ENCODE data around the gene DLK1. TPM values are rescaled to one million over a fixed set of nuclear protein-coding genes. Genes with fewer than 3 reads are reported as not detected.

Gene DLK1
- total RNA-seq, 1 donor from 2014 or later: not detected

DNA sequence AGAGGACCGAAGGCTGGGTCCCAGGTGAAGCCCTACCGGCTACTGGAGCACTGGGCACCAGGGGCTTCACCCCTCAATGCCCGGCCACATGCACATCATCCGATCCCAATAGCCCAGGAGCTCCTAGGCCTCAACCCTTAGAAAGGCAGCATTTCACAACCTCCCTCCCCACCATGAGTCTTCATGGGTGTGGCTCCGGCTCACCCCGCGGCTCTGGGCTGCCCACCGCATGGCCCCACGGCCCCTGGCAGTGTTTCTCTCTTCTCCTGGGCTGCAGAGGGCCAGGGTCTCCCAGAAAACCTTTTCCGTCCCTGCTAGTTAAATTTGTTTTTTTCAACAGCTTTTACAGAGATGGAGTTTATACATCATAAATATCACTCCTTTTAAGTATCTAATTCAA, 28.6 kb upstream of the DLK1 start:
- no peaks in the 10 kb centered on the region for H3K9me3 Mint-ChIP-seq
- ATAC-seq (ENCODE audit: low read depth) (no peak), DNase-seq (no peak)
- POLR2A ChIA-PET: no interaction called here
- H3K36me3 Mint-ChIP-seq (ENCODE audit: low read depth): no peaks in the 10 kb centered on the region
- CTCF ChIA-PET: no interaction called here
- no peak overlapping the region for H3K27ac Mint-ChIP-seq
- H3K4me3 Mint-ChIP-seq: no peak overlapping the region
- H3K4me1 Mint-ChIP-seq: no peaks in the 10 kb centered on the region
- TF ChIP-seq, protein P1, sequence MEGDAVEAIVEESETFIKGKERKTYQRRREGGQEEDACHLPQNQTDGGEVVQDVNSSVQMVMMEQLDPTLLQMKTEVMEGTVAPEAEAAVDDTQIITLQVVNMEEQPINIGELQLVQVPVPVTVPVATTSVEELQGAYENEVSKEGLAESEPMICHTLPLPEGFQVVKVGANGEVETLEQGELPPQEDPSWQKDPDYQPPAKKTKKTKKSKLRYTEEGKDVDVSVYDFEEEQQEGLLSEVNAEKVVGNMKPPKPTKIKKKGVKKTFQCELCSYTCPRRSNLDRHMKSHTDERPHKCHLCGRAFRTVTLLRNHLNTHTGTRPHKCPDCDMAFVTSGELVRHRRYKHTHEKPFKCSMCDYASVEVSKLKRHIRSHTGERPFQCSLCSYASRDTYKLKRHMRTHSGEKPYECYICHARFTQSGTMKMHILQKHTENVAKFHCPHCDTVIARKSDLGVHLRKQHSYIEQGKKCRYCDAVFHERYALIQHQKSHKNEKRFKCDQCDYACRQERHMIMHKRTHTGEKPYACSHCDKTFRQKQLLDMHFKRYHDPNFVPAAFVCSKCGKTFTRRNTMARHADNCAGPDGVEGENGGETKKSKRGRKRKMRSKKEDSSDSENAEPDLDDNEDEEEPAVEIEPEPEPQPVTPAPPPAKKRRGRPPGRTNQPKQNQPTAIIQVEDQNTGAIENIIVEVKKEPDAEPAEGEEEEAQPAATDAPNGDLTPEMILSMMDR (IDR thresholded peaks at IDR 0.05): no peak
- intact Hi-C loops (cut with micrococcal nuclease): no loop called here
- H3K27me3 Mint-ChIP-seq: peaks cover 2% of the 10 kb centered on the region

DNA sequence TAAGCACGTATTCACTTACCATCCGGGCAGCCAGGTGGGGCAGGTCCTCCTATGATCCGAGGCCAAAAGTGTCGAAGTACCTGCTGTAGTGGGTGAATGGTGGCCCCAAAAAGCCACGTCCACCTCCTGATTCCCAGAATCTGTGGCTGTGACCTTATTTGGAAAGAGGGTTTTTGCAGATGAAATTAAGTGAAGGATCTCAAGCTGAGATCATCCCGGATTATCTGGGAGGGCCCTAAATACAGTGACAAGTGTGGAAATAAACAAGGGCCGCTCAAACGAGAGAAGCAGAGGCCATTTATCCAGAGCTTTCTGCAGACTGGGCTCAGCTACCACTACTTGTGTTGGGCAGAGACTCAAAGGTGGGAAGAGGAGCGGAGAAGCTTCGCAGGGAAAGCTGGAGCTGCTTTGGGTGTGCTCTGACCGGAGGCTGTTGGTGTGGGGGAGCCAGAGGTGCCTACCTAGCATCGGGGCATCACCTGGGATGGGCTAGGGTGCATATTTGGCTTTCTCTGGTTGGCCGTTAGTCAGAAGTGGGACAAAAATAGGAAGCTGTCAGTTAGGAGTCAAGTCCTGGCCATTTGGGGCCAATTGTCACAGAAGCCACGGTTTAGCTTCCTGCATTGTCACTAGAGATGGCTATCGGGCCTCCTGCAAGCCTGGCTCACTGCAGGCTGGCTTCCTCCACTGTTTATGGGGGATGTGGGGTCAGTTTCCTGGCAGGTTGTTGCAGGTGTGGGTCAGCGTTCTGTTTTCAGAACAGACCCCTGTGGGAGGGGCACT, 27.8 kb upstream of the DLK1 start:
- ATAC-seq (ENCODE audit: low read depth) (no peak), DNase-seq (no peak)
- Mint-ChIP-seq H3K4me3 (no peak overlapping the region), H3K4me1 (no peaks in the 10 kb centered on the region), H3K27ac (no peak overlapping the region), H3K27me3 (peaks cover 2% of the 10 kb centered on the region), H3K36me3 (ENCODE audit: low read depth) (no peaks in the 10 kb centered on the region), H3K9me3 (no peaks in the 10 kb centered on the region)
- ChIA-PET POLR2A (no interaction called here), CTCF (no interaction called here)
- intact Hi-C loops (cut with micrococcal nuclease): no loop called here
- TF ChIP-seq, protein P1 (IDR thresholded peaks at IDR 0.05): no peak

DNA sequence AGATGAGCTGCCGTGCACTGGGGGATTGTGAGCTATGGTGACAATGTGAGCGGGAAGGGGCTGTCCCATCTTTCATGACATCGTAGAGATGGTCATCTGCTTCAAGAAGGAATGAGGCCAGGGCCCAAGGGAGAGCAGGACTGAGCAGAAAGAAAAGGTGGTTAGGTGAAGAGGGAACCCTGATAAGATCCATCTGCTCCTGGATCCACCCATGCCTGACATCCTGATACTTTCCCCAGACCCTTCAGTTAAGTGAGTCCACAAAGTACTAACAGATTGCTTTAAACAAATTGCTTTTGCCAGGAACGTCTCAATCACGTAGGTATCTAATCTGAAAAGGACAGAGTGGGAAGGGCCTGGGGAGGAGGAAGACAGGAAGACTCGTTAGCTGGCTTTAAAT, 25.4 kb upstream of the DLK1 start:
- TF ChIP-seq, protein P1 (IDR thresholded peaks at IDR 0.05): no peak
- no peak for DNase-seq
- Mint-ChIP-seq H3K4me1 (no peaks in the 10 kb centered on the region), H3K4me3 (no peak overlapping the region), H3K27me3 (peaks cover 4% of the 10 kb centered on the region), H3K36me3 (ENCODE audit: low read depth) (no peaks in the 10 kb centered on the region), H3K9me3 (no peaks in the 10 kb centered on the region), H3K27ac (no peak overlapping the region)
- POLR2A ChIA-PET: no interaction called here
- intact Hi-C loops (cut with micrococcal nuclease): no loop called here
- no peak for ATAC-seq (ENCODE audit: low read depth)
- CTCF ChIA-PET: no interaction called here

DNA sequence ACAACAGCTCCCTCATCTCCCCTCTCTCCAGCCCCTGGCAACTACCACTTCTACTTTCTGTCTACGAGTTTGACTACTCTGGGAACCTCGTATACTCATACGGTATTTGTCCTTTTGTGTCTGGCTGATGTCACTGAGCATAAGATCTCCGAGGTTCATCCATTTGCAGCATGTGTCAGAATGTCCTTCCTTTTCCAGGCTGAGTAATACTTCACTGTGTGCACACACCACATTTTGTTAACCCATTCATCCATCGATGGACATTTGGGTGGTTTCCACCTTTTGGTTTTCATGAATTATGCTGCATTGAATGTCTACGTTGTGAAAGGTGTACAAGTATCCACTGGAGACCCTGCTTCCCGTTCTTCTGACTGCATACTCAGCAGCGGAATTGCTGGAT, 24.1 kb upstream of the DLK1 start:
- ATAC-seq (ENCODE audit: low read depth) (no peak), DNase-seq (no peak)
- H3K27me3 Mint-ChIP-seq: peaks cover 4% of the 10 kb centered on the region
- no peaks in the 10 kb centered on the region for H3K36me3 Mint-ChIP-seq (ENCODE audit: low read depth)
- POLR2A ChIA-PET: no interaction called here
- H3K9me3 Mint-ChIP-seq: no peaks in the 10 kb centered on the region
- intact Hi-C loops (cut with micrococcal nuclease): no loop called here
- H3K27ac Mint-ChIP-seq: no peak overlapping the region
- CTCF ChIA-PET: no interaction called here
- H3K4me3 Mint-ChIP-seq: no peak overlapping the region
- no peaks in the 10 kb centered on the region for H3K4me1 Mint-ChIP-seq
- TF ChIP-seq, protein P1 (IDR thresholded peaks at IDR 0.05): no peak

DNA sequence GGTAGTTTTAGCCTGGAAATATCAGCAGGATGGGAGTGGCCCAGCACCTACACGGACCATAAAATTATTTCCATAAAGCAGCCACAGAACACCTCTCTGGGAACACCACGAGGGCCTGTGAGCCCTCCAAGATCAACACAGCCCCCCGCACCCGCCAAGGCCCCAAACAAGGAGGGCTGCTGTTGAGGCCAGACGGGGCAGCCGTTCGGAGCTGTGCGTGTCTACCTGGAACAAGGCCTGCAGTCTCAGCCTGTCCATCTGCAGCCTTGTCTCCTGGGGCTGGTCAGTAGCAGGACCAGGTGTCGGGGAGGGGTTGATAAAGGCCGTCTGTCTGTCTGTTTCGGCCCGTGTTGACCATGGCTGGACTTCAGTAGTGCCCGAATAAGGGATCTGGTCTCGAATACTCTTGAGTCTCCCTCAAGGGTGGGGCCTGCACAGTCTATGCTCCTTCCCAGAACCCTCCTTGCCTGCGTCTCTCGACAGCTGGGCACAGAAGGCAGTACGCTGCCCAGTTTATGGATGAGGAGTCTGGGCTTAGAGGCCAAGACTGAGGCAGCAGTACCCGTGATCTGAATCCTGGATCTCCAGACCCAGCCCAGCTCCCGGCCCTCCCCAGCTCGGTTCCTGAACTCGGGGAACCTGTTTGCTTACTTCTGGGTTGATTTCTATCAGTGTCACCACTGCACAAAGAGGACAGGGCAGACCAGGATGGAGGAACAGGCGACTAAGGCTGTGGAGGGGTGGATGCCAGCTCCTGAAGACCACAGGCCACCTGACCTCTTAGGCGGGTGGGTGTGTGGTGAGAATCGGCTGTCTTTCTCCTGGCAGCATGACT, 23.1 kb upstream of the DLK1 start:
- Mint-ChIP-seq H3K4me1 (no peaks in the 10 kb centered on the region), H3K9me3 (no peaks in the 10 kb centered on the region), H3K36me3 (ENCODE audit: low read depth) (no peaks in the 10 kb centered on the region), H3K27ac (no peak overlapping the region), H3K27me3 (peaks cover 4% of the 10 kb centered on the region), H3K4me3 (no peak overlapping the region)
- ChIA-PET CTCF (no interaction called here), POLR2A (no interaction called here)
- intact Hi-C loops (cut with micrococcal nuclease): no loop called here
- DNase-seq (no peak), ATAC-seq (ENCODE audit: low read depth) (no peak)
- TF ChIP-seq, protein P1 (IDR thresholded peaks at IDR 0.05): no peak

All from activated B cell treated with CpG ODN at 0.5 μM for 24 hours (primary cell).